SJSA1 (cell line): ENCODE results near the gene C5AR1. TPM values are rescaled to one million over a fixed set of nuclear protein-coding genes. Genes with fewer than 3 reads are reported as not detected.
A peak's percentile ranks its signal among the peaks of the same experiment; 100 is the strongest.
"Not testable (repeated sequence)": the region's sequence is repeated elsewhere in the genome, so short reads cannot be mapped to it uniquely, and the experiment has no call there.

Experiments
- DNase-seq, 2 experiments: peaks; one replicate each; pipeline ENCODE4 v3.0.0-alpha.2; 2015 to 2020; ENCODE audit warnings: low spot score in 2 of 2, low read depth in 1 of 2
- H3K27ac ChIP-seq: fragments of 250-450 bp; sonication (Bioruptor Pico); 2 replicates; pipeline ENCODE4 v1.5.1; 2020; ENCODE audit warnings: mild to moderate bottlenecking, moderate library complexity
- H3K27me3 ChIP-seq: fragments of 250-450 bp; sonication (Bioruptor Pico); replicated peaks from 2 replicates; pipeline ENCODE4 v1.5.1; 2020; ENCODE audit warnings: mild to moderate bottlenecking, moderate library complexity
- H3K36me3 ChIP-seq: fragments of 250-450 bp; sonication (Bioruptor Pico); 2 replicates; pipeline ENCODE4 v1.5.1; 2020; ENCODE audit warnings: mild to moderate bottlenecking
- H3K4me1 ChIP-seq: fragments of 250-450 bp; sonication (Bioruptor Pico); replicated peaks from 2 replicates; pipeline ENCODE4 v1.6.1; 2021; ENCODE audit warnings: mild to moderate bottlenecking
- H3K4me3 ChIP-seq: fragments of 250-450 bp; sonication (Bioruptor Pico); 2 replicates; pipeline ENCODE4 v1.5.1; 2020; ENCODE audit warnings: mild to moderate bottlenecking
- H3K9me3 ChIP-seq: fragments of 250-450 bp; sonication (Bioruptor Pico); replicated peaks from 2 replicates; pipeline ENCODE4 v1.5.1; 2020; ENCODE audit warnings: mild to moderate bottlenecking
- total RNA-seq: library from RNA; depleted of rRNA; stranded (reverse); fragments of >200 nt; shearing (Covaris generic); gene quantifications from 2 replicates; pipeline ENCODE4 v1.2.3, GENCODE V29; 2014

The C5AR1 gene
- total RNA-seq, 1 experiment from 2014 or later, result not detected

DNA sequence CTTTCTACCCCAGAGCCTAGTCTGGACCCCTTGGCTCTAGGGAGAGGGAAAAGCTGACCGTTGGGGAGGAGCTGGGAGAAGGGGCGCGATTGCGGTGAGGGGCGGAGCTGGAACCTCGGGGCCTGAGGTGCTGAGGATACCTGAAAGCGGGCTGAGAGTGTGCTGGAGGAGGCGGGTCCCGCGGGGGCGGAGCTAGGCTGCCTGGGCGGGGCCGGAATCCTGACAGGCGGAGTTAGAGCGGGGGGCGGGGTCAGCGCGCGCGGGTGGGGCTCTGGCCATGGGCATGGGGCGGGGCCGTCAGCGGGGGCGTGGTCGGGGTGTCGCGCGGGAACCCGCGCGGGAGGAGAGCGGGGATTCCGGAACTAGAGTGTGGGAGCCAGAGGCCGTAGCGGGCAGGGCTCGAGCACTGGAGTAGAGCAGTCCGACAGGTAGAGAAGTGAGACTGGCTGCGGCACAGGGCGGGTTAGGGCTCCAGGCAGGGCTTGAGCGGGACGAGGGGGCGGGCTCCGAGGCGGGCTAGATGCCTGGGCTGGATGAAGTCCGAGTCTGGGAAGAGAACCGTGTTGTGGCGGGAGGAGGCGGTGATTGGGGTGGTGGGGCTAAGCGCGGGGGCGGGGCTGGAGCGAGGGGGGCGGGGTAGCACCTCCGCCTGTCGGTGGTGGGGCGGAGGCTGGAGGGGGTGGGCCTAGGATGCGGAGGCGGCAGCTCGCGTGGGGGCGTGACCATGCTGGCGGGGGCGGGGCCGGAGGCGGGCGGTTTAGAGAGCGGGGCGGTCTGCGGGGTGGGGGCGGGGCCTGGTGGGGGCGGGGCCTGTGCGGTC lies 35.4 kb upstream of the C5AR1 start, which contains the start of gene INAFM1:
Gene INAFM1, plus strand, starts transcription at position 815 of the 820 bp plus-strand sequence. CDS start 35 bp downstream, outside the sequence.
- H3K36me3 ChIP-seq, result peaks cover 33% of the 10 kb centered on the region
- peak within 1 kb of the TSS; percentile 96 for H3K27ac ChIP-seq
- peak within 1 kb of the TSS; percentile 50 for H3K4me3 ChIP-seq
- peaks cover 46% of the 10 kb centered on the region for H3K4me1 ChIP-seq
- H3K9me3 ChIP-seq, result no peaks in the 10 kb centered on the region; the same call in 1 of the 2 replicates
- no peaks in the 10 kb centered on the region for H3K27me3 ChIP-seq
- peak; percentile 91 to 99 for DNase-seq

DNA sequence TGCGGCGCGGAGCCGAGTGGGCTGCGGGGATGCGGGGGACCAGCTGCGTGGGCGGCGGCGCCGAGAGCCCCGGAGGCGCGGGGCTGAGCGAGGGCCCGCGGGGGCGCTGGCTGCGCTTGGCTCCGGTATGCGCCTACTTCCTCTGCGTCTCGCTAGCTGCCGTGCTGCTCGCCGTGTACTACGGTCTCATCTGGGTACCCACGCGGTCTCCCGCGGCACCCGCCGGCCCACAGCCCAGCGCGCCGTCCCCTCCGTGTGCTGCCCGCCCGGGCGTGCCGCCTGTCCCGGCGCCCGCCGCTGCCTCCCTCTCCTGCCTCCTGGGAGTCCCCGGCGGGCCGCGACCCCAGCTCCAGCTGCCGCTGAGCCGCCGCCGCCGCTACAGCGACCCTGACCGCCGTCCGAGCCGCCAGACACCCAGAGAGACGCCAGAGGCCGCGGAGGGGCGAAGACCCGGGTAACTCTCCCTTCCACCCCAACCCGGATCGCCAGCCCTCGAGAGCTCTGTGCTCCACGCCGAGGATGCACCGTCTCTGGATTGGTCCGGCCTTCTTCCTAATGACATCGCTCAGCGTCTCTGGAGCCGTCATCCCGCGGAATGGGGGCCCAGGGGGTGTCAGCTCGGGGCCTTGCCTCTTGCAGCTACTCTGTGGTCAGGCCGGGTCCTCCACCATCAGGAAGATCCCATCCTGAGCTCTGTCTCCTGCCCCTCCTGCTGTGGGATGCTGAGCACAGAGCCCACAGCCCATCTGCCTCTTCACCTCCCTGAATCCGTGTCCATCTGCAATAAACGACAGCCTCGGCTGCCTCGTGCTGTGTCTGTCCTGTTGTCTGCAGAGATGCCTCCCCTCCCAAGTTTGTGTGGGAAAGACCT lies 34.5 kb upstream of the C5AR1 start:
- H3K27me3 ChIP-seq, result no peaks in the 10 kb centered on the region

DNA sequence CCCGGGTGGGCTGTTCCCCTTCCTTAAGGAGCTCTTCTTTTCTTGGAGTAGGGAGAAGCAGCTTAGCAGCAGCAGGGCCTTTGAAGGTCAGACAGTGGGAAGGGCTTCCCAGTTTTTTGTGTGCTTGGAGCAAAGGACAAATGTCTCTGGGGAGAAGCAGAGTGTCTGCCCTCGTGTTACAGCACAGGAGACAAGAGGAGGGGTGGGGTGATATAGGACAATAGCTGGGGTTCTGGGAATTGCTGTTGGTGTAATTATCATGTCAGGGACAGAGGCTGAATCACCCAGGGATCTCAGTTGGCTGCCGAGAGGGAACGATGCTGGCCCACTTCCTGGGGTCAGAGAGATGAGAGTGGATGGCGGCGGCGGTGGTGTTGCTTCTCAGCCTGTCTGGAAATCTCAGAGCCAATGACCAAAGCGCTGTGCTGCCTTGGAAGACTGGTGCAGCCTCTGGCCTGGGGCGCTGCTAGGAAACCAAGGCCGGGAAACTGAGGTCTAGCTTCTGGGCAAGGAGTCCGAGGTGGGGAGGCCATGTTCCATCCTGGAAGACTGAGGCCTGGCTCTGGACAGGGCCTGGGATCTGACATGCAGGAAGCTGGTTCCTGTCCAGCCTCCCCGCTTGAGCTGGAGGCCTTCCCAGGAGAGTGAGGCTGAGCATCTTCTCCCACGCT lies 33.7 kb upstream of the C5AR1 start:
- no peaks in the 10 kb centered on the region; the same call in 1 of the 2 replicates for H3K9me3 ChIP-seq
- DNase-seq, result peak; percentile 67 to 79
- H3K27me3 ChIP-seq, result no peaks in the 10 kb centered on the region
- H3K4me3 ChIP-seq, result no peak overlapping the region
- peaks cover 22% of the 10 kb centered on the region for H3K36me3 ChIP-seq
- H3K4me1 ChIP-seq, result peaks cover 46% of the 10 kb centered on the region
- peak overlapping the region; percentile 18 for H3K27ac ChIP-seq

More for the DNA sequence above, 34.5 kb upstream of the C5AR1 start:
- H3K27ac ChIP-seq, result peak overlapping the region; percentile 18
- H3K36me3 ChIP-seq, result peaks cover 30% of the 10 kb centered on the region
- peak in 1 of 2 experiments; percentile 20 for DNase-seq
- H3K4me1 ChIP-seq, result peaks cover 46% of the 10 kb centered on the region
- no peaks in the 10 kb centered on the region; the same call in 1 of the 2 replicates for H3K9me3 ChIP-seq
- H3K4me3 ChIP-seq, result peak overlapping the region; percentile 45

DNA sequence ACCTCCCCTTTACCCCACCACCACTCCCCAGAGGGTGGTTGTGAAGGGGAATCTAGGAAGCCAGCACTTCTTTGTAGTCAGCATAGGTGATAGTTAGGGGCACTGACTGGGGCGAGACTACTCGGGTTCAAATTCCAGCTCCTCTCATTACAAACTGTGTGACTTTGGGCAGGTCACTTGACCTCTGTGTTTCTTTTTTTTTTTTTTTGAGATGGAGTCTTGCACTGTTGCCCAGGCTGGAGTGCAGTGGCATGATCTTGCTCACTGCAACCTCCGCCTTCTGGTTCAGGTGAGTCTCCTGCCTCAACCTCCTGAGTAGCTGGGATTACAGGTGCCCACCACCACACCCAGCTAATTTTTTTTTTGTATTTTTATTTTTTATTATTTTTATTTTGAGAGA lies 33.1 kb upstream of the C5AR1 start:
- Histone ChIP-seq H3K36me3 (peaks cover 17% of the 10 kb centered on the region), H3K27ac (peak overlapping the region; percentile 18), H3K4me1 (peaks cover 46% of the 10 kb centered on the region)
- H3K9me3 ChIP-seq, H3K27me3 ChIP-seq, DNase-seq, H3K4me3 ChIP-seq: not testable (repeated sequence)

DNA sequence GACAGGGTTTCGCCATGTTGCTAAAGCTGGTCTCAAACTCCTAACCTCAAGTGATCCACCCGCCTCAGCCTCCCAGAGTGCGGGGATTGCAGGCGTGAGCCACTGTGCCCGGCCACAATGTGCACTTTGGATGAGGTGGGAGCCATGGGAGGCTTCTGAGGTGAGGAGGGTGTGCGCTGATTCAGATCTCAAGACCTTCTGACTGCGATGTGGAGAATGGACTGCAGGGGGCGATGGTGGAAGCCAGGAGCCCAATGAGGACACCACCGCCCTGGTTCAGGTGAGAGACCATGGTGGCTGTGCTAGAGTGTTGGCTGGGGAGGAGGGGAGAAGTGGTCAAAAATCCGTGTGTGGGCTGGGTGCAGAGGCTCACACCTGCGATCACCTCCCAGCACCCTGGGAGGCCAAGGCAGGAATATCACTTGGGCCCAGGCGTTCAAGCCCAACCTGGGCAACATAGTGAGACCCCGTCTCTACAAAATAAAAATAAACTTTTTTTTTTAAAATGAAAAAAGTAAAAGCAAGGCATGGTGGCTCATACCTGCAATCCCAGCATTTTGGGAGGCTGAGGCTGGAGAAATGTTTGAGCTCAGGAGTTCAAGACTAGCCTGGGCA lies 29.4 kb upstream of the C5AR1 start:
- peaks cover 27% of the 10 kb centered on the region for H3K4me1 ChIP-seq
- no peak overlapping the region for H3K4me3 ChIP-seq
- peaks cover 2% of the 10 kb centered on the region for H3K36me3 ChIP-seq
- no peak for DNase-seq
- no peak overlapping the region for H3K27ac ChIP-seq
- H3K9me3 ChIP-seq, result no peaks in the 10 kb centered on the region
- no peaks in the 10 kb centered on the region for H3K27me3 ChIP-seq

DNA sequence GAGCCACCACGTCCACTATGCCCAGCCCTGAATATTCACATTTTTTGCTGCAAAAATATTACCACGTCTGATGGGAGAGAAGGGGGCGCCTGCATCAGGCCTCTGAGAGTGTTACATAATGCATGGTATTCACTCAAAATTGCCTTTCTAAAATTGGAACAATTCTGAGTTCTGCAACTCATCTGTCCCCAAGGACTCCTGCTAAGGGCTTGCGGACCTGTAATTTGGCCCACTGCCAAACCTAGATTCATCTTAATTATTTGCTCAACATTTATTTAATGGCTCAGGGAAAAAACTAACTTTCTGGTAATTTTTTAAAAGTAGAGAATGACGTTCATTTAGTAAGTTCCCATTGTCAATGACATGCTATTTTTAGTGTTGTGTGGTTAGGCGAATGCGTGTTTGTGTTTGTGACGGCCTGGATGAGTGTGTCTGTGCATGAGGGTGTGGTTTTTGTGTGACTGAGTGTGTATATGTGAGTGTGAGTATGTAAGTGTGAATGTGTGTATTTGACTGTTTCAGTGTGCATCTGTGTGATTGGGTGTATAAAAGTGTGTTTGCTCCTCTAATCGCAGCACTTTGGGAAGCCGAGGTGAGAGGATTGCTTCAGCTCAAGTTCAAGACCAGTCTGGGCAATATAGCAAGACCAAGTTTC lies 26.1 kb upstream of the C5AR1 start:
- no peak for DNase-seq
- Histone ChIP-seq H3K27me3 (no peaks in the 10 kb centered on the region), H3K4me3 (no peak overlapping the region), H3K27ac (no peak overlapping the region), H3K4me1 (peaks cover 2% of the 10 kb centered on the region; the same call in 1 of the 2 replicates), H3K36me3 (no peaks in the 10 kb centered on the region), H3K9me3 (no peaks in the 10 kb centered on the region)

DNA sequence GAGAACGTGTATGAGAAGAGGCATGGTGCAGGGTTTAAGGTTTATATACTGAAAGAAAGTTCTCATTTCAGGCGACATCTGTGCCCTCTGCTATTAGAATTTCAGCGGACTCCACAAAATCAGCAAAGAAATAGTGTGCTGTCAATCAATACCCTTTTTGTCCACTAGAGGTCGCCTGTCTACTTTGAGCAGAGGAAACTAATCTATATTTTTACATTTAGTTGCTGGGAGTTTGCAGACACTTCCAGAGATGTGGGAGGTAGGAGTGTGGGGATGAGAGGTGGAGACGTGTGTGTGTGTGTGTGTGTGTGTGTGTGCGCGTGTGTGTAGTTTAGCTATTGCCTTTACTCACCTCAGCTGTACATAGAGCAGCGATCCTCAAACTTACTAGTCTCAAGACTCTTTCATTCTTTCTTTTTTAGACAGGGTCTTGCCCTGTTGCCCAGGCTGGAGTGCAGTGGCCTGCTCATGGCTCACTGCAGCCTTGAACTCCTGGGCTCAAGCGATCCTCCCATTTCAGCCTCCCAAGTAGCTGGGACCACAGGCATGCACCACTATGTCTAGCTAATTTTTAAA lies 25.2 kb upstream of the C5AR1 start:
- DNase-seq, result peak in 1 of 2 experiments; percentile 65
- H3K27me3 ChIP-seq, result no peaks in the 10 kb centered on the region
- no peak overlapping the region for H3K4me3 ChIP-seq
- no peak overlapping the region for H3K27ac ChIP-seq
- H3K9me3 ChIP-seq, result no peaks in the 10 kb centered on the region
- H3K4me1 ChIP-seq, result peaks cover 10% of the 10 kb centered on the region
- no peaks in the 10 kb centered on the region for H3K36me3 ChIP-seq

DNA sequence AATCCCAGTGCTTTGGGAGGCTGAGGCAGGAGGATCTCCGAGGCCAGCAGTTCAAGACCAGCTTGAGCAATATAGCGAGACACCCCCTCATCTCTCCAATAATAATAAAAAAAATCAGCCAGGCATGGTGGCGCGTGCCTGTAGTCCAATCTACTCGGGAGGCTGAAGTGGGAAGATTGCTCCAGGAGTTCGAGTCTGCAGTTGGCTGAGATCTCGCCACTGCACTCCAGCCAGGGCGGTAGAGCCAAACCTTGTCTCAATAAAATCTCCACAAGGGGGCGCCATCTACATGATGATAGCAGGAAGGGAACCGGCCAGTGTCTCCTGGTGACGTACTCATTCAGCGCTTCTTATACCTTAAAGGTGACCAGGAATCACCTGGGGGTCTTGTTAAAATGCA lies 13.6 kb upstream of the C5AR1 start:
- DNase-seq, result peak; percentile 57 to 85
- Histone ChIP-seq H3K4me3 (no peak overlapping the region), H3K4me1 (no peaks in the 10 kb centered on the region), H3K9me3 (no peaks in the 10 kb centered on the region), H3K36me3 (no peaks in the 10 kb centered on the region), H3K27ac (no peak overlapping the region), H3K27me3 (no peaks in the 10 kb centered on the region)

DNA sequence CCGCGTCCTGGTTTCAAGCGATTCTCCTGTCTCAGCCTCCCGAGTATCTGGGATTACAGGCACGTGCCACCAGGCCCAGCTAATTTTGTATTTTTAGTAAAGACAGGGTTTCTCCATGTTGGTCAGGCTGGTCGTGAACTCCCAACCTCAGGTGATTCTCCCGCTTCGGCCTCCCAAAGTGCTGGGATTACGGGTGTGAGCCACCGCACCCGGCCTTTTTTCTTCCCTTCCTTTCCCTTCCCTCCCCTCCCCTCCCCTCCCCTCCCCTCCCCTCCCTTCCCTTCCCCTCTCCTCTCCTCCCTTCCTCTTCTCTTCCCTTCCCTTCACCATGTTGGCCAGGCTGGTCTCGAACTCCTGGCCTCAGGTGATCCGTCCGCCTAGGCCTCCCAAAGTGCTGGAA lies 8.8 kb upstream of the C5AR1 start:
- not testable (repeated sequence) for H3K9me3 ChIP-seq, H3K4me3 ChIP-seq, H3K36me3 ChIP-seq, H3K27me3 ChIP-seq, H3K4me1 ChIP-seq, DNase-seq, H3K27ac ChIP-seq

DNA sequence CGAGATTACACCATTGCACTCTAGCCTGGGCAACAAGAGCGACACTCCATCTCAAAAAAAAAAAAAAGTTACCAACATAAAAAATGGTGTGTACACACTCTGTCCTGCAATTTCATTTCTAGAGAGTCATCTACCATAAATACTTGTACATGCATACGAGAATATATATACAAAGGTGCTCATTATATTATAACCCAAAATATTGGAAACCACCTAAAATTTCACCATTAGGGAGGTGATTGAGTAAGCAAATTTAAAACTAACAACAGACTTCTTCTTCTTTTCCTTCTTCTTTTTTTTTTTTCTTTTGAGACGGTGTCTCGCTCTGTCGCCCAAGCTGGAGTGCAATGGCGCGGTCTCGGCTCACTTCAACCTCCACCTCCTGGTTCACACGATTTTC lies 7.4 kb upstream of the C5AR1 start:
- Histone ChIP-seq H3K36me3 (no peaks in the 10 kb centered on the region), H3K27me3 (no peaks in the 10 kb centered on the region), H3K27ac (no peak overlapping the region), H3K4me1 (no peaks in the 10 kb centered on the region), H3K4me3 (no peak overlapping the region), H3K9me3 (no peaks in the 10 kb centered on the region)
- no peak for DNase-seq

DNA sequence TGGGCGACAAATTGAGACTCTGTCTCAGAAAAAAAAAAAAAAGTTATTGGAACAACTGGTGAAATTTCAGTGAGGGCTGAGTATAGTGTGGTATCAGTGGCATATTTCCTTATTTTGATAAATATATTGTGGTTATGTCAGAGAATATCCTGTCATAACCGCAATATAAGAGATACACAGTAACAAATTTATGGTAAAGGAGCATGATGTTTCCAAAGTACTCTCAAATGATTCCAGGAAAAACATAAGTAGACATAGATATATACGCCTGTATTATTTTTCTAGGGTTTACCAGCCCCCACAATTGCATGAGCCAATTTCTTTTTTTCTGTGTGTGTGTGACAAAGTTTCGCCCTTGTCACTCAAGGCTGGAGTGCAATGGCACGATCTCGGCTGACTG lies 5.7 kb upstream of the C5AR1 start:
- Histone ChIP-seq H3K36me3 (no peaks in the 10 kb centered on the region), H3K4me1 (no peaks in the 10 kb centered on the region)

DNA sequence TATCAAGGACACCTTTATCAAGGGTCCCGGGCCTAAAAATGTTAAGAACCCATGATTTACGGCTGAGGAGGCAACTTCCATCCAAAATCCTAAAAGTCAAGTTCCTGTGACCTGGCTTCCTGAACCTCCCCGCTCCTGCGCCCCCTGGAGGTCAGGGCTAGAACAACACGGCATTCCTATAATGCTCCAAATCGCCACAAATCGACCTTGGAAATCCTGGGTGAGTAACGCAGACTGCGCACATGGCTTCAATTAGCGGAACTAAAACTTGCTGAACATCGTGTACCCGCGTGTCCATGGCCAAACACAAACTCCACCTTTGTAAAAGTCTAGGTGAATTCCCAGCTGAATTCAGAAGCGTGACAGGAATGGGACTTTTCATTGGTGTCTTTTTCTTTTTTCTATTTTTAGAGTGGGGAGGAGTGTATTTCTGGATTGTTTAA lies 4.3 kb upstream of the C5AR1 start:
- Histone ChIP-seq H3K36me3 (no peaks in the 10 kb centered on the region), H3K9me3 (no peaks in the 10 kb centered on the region), H3K4me3 (no peak overlapping the region), H3K27me3 (no peaks in the 10 kb centered on the region), H3K4me1 (no peaks in the 10 kb centered on the region), H3K27ac (no peak overlapping the region)
- peak; percentile 74 to 84 for DNase-seq

More for the DNA sequence above, 5.7 kb upstream of the C5AR1 start:
- DNase-seq, result no peak
- H3K27me3 ChIP-seq, result no peaks in the 10 kb centered on the region
- H3K4me3 ChIP-seq, result no peak overlapping the region
- no peak overlapping the region for H3K27ac ChIP-seq
- H3K9me3 ChIP-seq, result no peaks in the 10 kb centered on the region
